Measurements from ENCODE around the gene PCSK1N.
A peak's percentile ranks its signal among the peaks of the same experiment; 100 is the strongest.
"Not testable (repeated sequence)": the region's sequence is repeated elsewhere in the genome, so short reads cannot be mapped to it uniquely, and the experiment has no call there.

Gene PCSK1N

GRCh38 chrX:48835524-48836329, at the start of gene PCSK1N:
PCSK1N (minus strand) TSS chrX:48835610; CDS start chrX:48835532, 78 bp downstream.
- peak; percentile 55 to 75 for DNase-seq

- DNase-seq: no peak
These were observed 48.3 kb upstream of the PCSK1N start for GRCh38 chrX:48883729-48884128.

- not testable (repeated sequence) for DNase-seq
These were observed 41.5 kb upstream of the PCSK1N start for GRCh38 chrX:48876944-48877343.

GRCh38 chrX:48872017-48872416, 36.6 kb upstream of the PCSK1N start:
- not testable (repeated sequence) for DNase-seq

GRCh38 chrX:48864210-48864609, 28.8 kb upstream of the PCSK1N start:
- DNase-seq: no peak

GRCh38 chrX:48854898-48855297, 19.5 kb upstream of the PCSK1N start:
- DNase-seq: peak in 1 of 2 donors; percentile 26

GRCh38 chrX:48854121-48854804, 18.9 kb upstream of the PCSK1N start:
- DNase-seq: not testable (repeated sequence)

GRCh38 chrX:48853494-48853893, 18.1 kb upstream of the PCSK1N start:
- DNase-seq: not testable (repeated sequence)

- no peak for DNase-seq
These were observed 17.4 kb upstream of the PCSK1N start for GRCh38 chrX:48852857-48853256.

GRCh38 chrX:48848847-48849246, 13.4 kb upstream of the PCSK1N start:
- DNase-seq: peak in 1 of 2 donors; percentile 19

- DNase-seq: no peak
These were observed 4.3 kb upstream of the PCSK1N start for GRCh38 chrX:48839686-48840085.

- no peak for DNase-seq
These were observed 1.1 kb downstream of the PCSK1N start for GRCh38 chrX:48834383-48834709.

- no peak for DNase-seq
These were observed 1.8 kb downstream of the PCSK1N start for GRCh38 chrX:48833542-48834138.

GRCh38 chrX:48831909-48832291, 3.5 kb downstream of the PCSK1N start:
- DNase-seq: no peak

GRCh38 chrX:48831136-48831908, 4.1 kb downstream of the PCSK1N start:
- DNase-seq: no peak

GRCh38 chrX:48829016-48829735, 6.2 kb downstream of the PCSK1N start:
- DNase-seq: no peak

GRCh38 chrX:48827654-48827968, 7.8 kb downstream of the PCSK1N start:
- no peak for DNase-seq

- no peak for DNase-seq
These were observed 8.3 kb downstream of the PCSK1N start for GRCh38 chrX:48826876-48827653.

- DNase-seq: no peak
These were observed 9.1 kb downstream of the PCSK1N start, which contains the start of gene ERAS for GRCh38 chrX:48826135-48826875. ERAS (plus strand) TSS chrX:48826513; CDS start chrX:48829124, 2,611 bp downstream.

GRCh38 chrX:48824066-48824465, 11.3 kb downstream of the PCSK1N start:
- DNase-seq: no peak

- DNase-seq: no peak
These were observed 12.4 kb downstream of the PCSK1N start for GRCh38 chrX:48823053-48823452.
